ENCODE data around the gene SMAD1.

The SMAD1 gene

GRCh38 chr4:145490361-145490760 is 8.7 kb downstream of the SMAD1 start:
- no peak for DNase-seq

GRCh38 chr4:145490796-145491195 is 9.1 kb downstream of the SMAD1 start:
- no peak for DNase-seq

- no peak for DNase-seq
Observed at GRCh38 chr4:145492376-145492775, 10.7 kb downstream of the SMAD1 start.

GRCh38 chr4:145493166-145493565 is 11.5 kb downstream of the SMAD1 start:
- no peak for DNase-seq

- no peak for DNase-seq
Observed at GRCh38 chr4:145494666-145495270, 13.1 kb downstream of the SMAD1 start.

- DNase-seq: no peak
Observed at GRCh38 chr4:145496292-145496691, 14.6 kb downstream of the SMAD1 start.

- no peak for DNase-seq
Observed at GRCh38 chr4:145497199-145498149, 15.8 kb downstream of the SMAD1 start.

- DNase-seq: no peak
Observed at GRCh38 chr4:145498430-145498829, 16.8 kb downstream of the SMAD1 start.

- DNase-seq: no peak
Observed at GRCh38 chr4:145501051-145501660, 19.5 kb downstream of the SMAD1 start.

- DNase-seq: no peak
Observed at GRCh38 chr4:145502809-145503208, 21.2 kb downstream of the SMAD1 start.

GRCh38 chr4:145503486-145504072 is 21.9 kb downstream of the SMAD1 start:
- DNase-seq: no peak

- no peak for DNase-seq
Observed at GRCh38 chr4:145505995-145506394, 24.3 kb downstream of the SMAD1 start.

GRCh38 chr4:145507636-145508035 is 26.0 kb downstream of the SMAD1 start:
- DNase-seq: no peak

- DNase-seq: no peak
Observed at GRCh38 chr4:145511913-145512522, 30.4 kb downstream of the SMAD1 start.

GRCh38 chr4:145513020-145513621 is 31.5 kb downstream of the SMAD1 start:
- DNase-seq: no peak

- no peak for DNase-seq
Observed at GRCh38 chr4:145520172-145520571, 38.5 kb downstream of the SMAD1 start.

GRCh38 chr4:145521282-145521681 is 39.6 kb downstream of the SMAD1 start:
- no peak for DNase-seq

GRCh38 chr4:145523117-145523516 is 41.5 kb downstream of the SMAD1 start:
- no peak for DNase-seq

- no peak for DNase-seq
Observed at GRCh38 chr4:145524552-145524951, 42.9 kb downstream of the SMAD1 start.

GRCh38 chr4:145525291-145525740 is 43.7 kb downstream of the SMAD1 start:
- DNase-seq: peak; percentile 27

- DNase-seq: no peak
Observed at GRCh38 chr4:145527773-145528172, 46.1 kb downstream of the SMAD1 start.

GRCh38 chr4:145528601-145529000 is 46.9 kb downstream of the SMAD1 start:
- no peak for DNase-seq

All from midbrain (tissue), 1 donor.